SK-MEL-5 (cell line): ENCODE measurements around the gene FRK. TPM values are rescaled to one million over a fixed set of nuclear protein-coding genes. Genes with fewer than 3 reads are reported as not detected.
"Not testable (repeated sequence)": the region's sequence is repeated elsewhere in the genome, so short reads cannot be mapped to it uniquely, and the experiment has no call there.

Source experiments
- DNase-seq: peaks from one replicate; pipeline ENCODE4 v3.0.0-alpha.2; 2016; ENCODE audit warnings: low read depth, low spot score
- in situ Hi-C: cut with HindIII; loops from 2 replicates; pipeline ENCODE4 v1.10.0; 2016; ENCODE audit warnings: low sequenced_read_pairs, high pct_unique_total_duplicates, low pct_unique_long_range_greater_than_20kb
- total RNA-seq: library from RNA; depleted of rRNA; stranded (reverse); fragments of >200 nt; shearing (Covaris generic); gene quantifications from 2 replicates; pipeline ENCODE4 v1.2.3, GENCODE V29; 2014; rRNA removed

Gene FRK
- total RNA-seq, 1 experiment from 2014 or later: 1.8 TPM

DNA sequence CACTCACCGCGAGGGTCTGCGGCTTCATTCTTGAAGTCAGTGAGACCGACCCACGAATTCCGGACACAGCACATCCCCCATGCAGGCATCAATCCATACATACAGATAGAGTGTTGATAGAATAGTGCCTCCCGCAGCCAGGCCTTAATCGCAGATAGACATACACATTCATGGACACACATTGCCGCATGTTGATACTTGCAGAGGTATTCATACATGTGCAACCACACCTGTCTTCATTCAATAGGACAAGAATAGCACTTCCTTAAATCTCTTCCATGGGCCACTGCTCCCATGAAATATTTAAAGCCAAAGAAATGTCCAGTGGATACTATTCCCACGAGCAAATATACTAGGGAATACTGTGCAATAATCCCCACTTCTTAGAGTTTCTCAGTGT is 170.5 kb downstream of the FRK start:
- DNase-seq: no peak
- in situ Hi-C loops: no loop called here

DNA sequence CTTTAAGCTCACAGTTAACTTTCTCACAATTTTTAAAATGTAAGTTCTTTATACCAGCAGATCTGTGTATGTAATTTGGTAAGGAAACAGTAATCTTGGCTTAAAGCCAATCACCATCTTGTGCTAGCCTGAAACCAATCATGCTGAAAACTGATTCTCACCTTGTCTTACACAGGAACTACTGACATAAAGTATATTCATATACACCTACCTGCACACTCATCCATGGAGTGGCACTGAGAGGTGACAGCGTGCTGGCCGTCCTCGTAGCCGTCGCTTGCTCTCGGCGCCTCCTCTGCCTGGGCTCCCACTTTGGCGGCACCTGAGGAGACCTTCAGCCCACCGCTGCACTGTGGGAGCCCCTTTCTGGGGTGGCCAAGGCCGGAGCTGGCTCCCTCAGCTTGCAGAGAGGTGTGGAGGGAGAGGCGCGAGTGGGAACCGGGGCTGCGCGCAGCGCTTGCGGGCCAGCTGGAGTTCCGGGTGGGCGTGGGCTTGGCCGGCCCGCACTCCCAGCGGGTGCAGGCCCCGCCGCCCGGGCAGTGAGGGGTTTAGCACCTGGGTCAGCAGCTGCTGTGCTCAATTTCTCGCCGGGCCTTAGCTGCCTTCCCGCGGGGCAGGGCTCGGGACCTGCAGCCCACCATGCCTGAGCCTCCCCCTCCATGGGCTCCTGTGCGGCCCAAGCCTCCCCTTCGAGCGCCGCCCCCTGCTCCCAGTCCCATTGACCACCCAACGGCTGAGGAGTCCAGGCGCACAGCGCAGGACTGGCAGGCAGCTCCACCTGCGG is 171.8 kb downstream of the FRK start:
- in situ Hi-C loops, DNase-seq: not testable (repeated sequence)

DNA sequence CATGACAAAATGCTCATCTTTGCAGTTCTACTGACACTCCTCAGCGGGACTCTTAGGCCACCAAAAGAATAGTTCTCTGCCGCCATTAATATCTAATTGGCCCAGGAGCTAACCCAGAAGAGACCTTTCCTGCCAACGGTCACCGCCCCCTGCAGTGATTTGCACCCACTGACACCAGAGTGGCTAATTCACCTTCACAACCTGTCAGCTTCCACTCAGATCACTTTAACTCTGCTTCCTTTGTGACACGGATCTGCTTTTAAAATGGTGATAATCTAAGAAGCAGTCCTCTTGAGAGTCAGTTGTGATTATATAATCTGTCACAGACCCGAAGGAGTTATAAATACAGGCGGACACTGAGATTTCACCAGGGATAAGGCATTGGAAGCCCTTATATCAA is 172.8 kb downstream of the FRK start:
- DNase-seq: no peak
- in situ Hi-C loops: no loop called here

DNA sequence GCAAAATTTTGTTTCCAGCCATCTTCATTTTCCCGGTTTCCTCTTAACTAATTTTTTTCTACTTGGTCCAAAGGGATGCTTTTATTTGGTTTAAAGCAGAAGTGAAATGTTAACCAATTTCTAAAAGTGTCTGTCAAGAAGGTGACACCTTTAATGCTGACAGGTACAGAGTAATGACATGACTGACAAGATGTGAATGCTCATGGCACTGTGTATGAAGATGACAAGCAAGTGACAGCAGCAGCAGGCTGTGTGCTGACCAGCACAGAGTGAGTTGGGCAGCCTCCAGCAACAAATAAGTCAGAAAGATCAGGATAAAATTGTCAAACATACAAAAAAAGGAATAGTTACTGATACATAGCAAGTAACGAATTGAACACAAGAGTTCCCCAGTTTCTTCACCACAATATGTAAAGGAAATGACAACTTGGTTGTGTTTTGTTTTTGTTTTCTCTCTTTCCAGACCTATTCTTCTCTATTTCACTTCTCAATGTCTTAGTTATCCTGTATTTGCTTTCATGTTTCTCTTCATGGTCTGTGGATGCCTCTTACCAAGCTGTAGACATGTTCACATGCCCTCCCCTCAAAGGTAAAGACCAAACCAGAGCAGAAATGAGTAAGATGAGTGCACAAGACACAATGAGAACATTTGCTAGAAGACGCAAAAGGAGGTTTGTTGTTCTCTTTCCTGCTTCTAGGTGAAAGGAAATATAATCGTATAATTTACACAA is 174.9 kb downstream of the FRK start:
- in situ Hi-C loops: no loop called here
- no peak for DNase-seq

DNA sequence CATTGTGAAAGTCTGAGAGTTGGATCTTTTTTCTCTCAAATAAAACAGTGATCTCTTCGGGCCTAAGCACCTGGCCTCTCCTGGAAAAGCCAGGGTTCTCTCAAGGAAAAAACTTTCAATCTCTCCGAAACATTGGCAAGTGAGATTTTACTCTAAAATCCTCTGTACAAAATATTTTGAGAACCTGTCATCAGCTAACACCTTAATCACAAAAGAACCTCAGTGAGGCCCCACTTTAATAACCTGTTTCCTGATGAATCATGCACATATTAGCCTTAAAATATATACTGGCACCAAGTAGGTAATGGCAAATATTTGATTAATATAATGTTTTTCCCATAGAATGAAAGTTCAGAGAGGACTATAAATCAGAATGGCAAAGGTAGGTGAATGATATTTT is 177.9 kb downstream of the FRK start:
- no peak for DNase-seq
- in situ Hi-C loops: no loop called here

DNA sequence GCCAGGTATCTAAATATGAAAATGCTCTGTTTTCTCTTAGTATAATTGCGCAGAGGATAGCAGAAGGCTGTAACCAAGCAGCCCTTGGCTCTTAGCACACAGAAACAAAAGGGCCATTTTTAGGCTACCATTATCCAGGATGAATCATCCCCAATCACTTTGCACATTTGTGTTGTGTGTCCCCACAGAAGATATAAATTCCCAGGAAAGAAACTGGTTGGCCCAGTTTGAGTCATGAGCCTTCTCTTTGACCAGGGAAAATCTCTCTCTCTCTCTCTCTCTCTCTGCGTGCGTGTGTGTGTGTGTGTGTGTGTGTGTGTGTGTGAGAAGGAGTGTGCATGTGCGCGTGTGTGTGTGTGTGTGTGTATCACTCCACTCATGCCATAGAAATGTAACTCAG is 178.5 kb downstream of the FRK start:
- peak; percentile 35 for DNase-seq
- in situ Hi-C loops: no loop called here

Other genes starting within 250 kb of the FRK start
- 37.7 and 37.9 TPM in 2 replicates for gene NT5DC1, start 40.0 kb upstream of the FRK start, total RNA-seq
- gene COL10A1, start 65.2 kb upstream of the FRK start, total RNA-seq: not detected in 2 replicates
- gene TSPYL4, start 193.2 kb upstream of the FRK start, total RNA-seq: 6.1 and 7.4 TPM in 2 replicates
- 37.4 and 40.2 TPM in 2 replicates for gene TSPYL1, start 219.0 kb upstream of the FRK start, total RNA-seq